ENCODE data around the gene CEP43. TPM values are rescaled to one million over a fixed set of nuclear protein-coding genes. Genes with fewer than 3 reads are reported as not detected.

CEP43 gene
- total RNA-seq, 1 experiment from 2014 or later, result 35.4 TPM

- Histone ChIP-seq H3K36me3 (ENCODE audit: control insufficient read depth, insufficient read depth, low read length) (peaks cover 56% of the 10 kb centered on the region), H3K4me3 (ENCODE audit: low read depth in 2 of 2, low read length in 2 of 2) (no peak overlapping the region), H3K27me3 (ENCODE audit: control insufficient read depth, insufficient read depth, low read length) (no peaks in the 10 kb centered on the region), H3K4me1 (ENCODE audit: control insufficient read depth, insufficient read depth, low read length) (no peaks in the 10 kb centered on the region), H3K9me3 (ENCODE audit: control insufficient read depth, insufficient read depth, low read depth, low read length) (no peaks in the 10 kb centered on the region), H3K27ac (ENCODE audit: low read length) (no peak overlapping the region)
- CTCF ChIA-PET, result no interaction called here
- intact Hi-C loops (cut with micrococcal nuclease; ENCODE audit: unreplicated experiment), result no loop called here
- no peak for ATAC-seq
- no peak for TF ChIP-seq SIN3A (IDR thresholded peaks at IDR 0.05; ENCODE audit: borderline replicate concordance, insufficient read depth, low read depth, low read length)
- TF ChIP-seq POLR2AphosphoS5 (IDR thresholded peaks at IDR 0.05; ENCODE audit: low read depth, low read length), result no peak
- no peak for TF ChIP-seq TCF7L2 (IDR thresholded peaks at IDR 0.05; ENCODE audit: low read depth, low read length)
- no peak for TF ChIP-seq CTCF (IDR thresholded peaks at IDR 0.05)
- TF ChIP-seq REST (IDR thresholded peaks at IDR 0.05; ENCODE audit: insufficient read depth in 1 of 2, low read depth in 2 of 2, low read length in 1 of 2), result no peak
- no peak for DNase-seq (ENCODE audit: low read depth, low spot score)
- BruUV-seq (replicated peaks), result no TSS peak
- POLR2A ChIA-PET, result no interaction called here
- in situ Hi-C loops (cut with HindIII; ENCODE audit: low pct_unique_long_range_greater_than_20kb, low sequenced_read_pairs), result no loop called here
Measured at GRCh38 chr6:167007985-167008384, 8.8 kb downstream of the CEP43 start.

- CTCF ChIA-PET, result no interaction called here
Measured at GRCh38 chr6:167013067-167013466, 13.9 kb downstream of the CEP43 start.

More at GRCh38 chr6:167013067-167013466, 13.9 kb downstream of the CEP43 start:
- POLR2A ChIA-PET, result no interaction called here
- no peak for ATAC-seq
- no peak overlapping the region for H3K27ac ChIP-seq (ENCODE audit: low read length)
- H3K27me3 ChIP-seq (ENCODE audit: control insufficient read depth, insufficient read depth, low read length), result no peaks in the 10 kb centered on the region
- TF ChIP-seq POLR2AphosphoS5 (IDR thresholded peaks at IDR 0.05; ENCODE audit: low read depth, low read length), result no peak
- no peak for TF ChIP-seq SIN3A (IDR thresholded peaks at IDR 0.05; ENCODE audit: borderline replicate concordance, insufficient read depth, low read depth, low read length)
- no peak for TF ChIP-seq CTCF (IDR thresholded peaks at IDR 0.05)
- TF ChIP-seq TCF7L2 (IDR thresholded peaks at IDR 0.05; ENCODE audit: low read depth, low read length), result no peak
- TF ChIP-seq REST (IDR thresholded peaks at IDR 0.05; ENCODE audit: insufficient read depth in 1 of 2, low read depth in 2 of 2, low read length in 1 of 2), result no peak
- H3K36me3 ChIP-seq (ENCODE audit: control insufficient read depth, insufficient read depth, low read length), result peaks cover 53% of the 10 kb centered on the region
- H3K9me3 ChIP-seq (ENCODE audit: control insufficient read depth, insufficient read depth, low read depth, low read length), result no peaks in the 10 kb centered on the region
- no peak for DNase-seq (ENCODE audit: low read depth, low spot score)
- no peaks in the 10 kb centered on the region for H3K4me1 ChIP-seq (ENCODE audit: control insufficient read depth, insufficient read depth, low read length)
- in situ Hi-C loops (cut with HindIII; ENCODE audit: low pct_unique_long_range_greater_than_20kb, low sequenced_read_pairs) (no loop called here), intact Hi-C loops (cut with micrococcal nuclease; ENCODE audit: unreplicated experiment) (no loop called here)
- no TSS peak for BruUV-seq (replicated peaks)
- H3K4me3 ChIP-seq (ENCODE audit: low read depth in 2 of 2, low read length in 2 of 2), result no peak overlapping the region
